ENCODE measurements around the gene SYNE4.
"Not testable (repeated sequence)": the region's sequence is repeated elsewhere in the genome, so short reads cannot be mapped to it uniquely, and the experiment has no call there.

Gene SYNE4

DNA sequence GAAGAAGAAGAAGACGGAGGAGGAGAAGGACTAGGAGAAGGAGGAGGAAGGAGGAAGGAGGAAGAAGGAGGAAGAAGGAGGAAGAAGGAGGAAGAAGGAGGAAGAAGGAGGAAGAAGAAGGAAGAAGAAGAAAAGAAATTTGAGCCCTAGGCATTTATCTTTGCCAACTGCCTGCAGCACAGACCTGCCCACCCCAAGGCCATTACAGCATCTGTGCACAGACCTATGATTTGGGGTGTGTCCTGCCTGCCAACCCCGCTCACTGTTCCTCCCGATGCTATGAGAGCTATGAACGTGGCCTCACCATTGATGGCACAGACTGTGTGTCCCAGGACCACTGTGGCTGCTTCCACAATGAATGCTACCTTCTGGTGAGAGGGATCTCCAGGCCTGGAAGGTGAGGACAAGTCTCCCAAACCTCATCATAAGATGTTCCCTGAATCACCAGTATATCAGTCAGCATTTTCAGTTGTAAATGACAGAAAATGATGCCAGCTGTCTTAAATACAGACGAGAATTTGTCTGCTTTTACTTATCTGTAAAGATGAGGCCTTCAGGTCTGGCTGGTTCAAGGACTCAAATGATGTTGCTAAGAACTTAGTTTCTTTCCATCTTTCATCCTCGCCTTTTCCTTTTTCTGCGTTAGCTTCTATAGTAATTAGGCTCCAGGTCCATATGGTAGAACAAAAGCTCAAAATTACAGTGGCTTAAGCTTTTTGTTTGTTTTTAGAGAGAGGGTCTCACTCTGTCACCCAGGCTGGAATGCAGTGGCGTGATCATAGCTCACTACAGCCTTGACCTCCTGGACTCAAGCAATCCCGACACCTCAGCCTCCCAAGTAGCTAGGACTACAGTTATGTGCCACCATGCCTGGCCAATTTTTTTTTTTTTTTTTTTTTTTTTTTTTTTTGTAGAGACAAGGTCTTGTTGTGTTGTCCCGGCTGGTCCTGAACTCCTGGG, 17.6 kb downstream of the SYNE4 start:
- no peak for DNase-seq (ENCODE audit: low read depth in 2 of 2)

DNA sequence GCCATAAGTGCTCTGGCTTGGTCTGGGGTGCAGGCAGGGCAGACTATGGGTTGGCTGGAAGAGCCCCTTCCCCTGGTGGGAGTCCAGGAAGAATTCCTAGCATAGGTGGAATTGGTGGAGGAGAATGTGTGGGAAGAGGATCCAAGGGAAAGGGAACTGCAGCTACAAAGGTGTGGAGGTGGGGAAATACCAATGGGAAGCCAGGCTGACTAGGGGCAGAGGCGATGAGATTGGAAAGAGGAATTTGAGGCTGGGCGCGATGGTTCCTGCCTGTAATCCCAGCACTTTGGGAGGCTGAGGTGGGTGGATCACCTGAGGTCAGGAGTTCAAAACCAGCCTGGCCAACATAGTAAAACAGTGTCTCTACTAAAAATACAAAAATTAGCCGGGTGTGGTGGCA, 18.5 kb downstream of the SYNE4 start:
- no peak for DNase-seq (ENCODE audit: low read depth in 2 of 2)

DNA sequence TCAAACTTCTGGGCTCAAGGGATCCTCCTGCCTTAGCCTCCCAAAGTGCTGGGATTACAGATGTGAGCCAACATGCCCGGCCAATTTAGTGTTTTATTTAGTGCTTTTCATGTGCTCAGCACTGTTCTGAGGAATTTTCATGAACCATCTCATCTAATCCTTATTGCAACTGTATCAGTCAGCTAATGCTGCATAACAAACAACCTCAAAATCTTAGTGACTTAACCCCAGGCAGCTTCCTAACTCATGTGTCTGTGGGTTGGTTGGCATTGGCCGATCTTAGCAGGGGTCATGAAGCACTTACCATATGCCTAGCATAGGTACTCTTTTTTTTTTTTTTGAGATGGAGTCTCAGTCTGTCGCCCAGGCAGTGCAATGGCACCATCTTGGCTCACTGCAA, 19.8 kb downstream of the SYNE4 start:
- no peak for DNase-seq (ENCODE audit: low read depth in 2 of 2)

DNA sequence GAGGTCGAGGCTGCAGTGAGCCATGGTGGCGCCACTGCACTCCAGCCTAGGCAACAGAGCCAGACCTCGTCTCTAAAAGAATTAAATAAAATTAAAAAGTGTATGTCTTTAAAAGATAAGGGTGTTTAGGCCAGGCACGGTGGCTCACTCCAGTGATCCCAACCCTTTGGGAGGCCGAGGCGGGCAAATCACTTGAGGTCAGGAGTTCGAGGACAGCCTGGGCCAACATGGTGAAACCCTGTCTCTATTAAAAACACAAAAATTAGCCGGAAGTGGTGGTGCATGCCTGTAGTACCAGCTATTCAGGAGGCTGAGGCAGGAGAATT, 21.1 kb downstream of the SYNE4 start:
- DNase-seq (ENCODE audit: low read depth in 2 of 2), result no peak

DNA sequence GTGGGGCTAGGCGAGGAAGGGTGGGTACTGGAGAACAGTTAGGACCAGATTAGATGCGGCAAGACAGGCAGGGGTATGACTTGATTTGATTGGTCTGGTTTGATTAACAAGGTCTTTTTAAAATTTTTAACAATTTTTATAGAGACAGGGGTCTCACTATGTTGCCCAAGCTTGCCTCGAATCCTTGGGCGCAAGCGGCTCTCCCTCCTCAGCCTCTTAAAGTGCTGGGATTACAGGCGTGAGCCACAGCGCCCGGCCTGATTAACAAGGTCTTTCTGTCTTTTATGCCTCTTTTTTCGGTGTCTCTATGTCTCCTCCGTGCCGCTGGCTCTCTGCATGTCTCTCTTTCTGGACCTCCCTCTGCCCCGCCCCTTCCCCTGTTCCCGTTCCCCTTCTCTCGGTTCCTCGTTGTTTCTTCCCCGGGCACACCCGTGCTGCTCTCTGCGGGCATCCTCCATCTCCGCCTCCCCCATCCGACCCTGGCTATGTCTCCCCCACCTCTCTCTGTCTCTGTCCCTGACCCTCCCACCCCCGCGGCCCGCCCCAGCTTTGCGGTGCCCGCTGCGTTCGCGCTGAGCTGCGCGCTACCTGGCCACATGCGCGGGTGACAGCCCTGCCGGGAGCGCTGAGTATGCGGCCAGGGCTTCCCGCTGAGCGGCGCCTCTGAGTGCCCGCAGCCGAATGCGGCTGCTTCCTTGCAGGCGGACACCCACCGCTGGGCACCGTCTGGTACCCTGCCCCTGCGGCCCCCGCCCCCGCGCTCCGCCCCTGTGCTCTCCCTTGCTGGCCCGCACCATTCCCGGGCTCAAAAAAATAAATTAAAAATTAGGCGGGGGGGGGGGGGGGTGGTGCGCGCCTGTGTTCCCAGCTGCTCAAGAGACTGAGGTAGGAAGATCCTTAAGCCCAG, 21.7 kb downstream of the SYNE4 start:
- no peak for DNase-seq (ENCODE audit: low read depth in 2 of 2)

DNA sequence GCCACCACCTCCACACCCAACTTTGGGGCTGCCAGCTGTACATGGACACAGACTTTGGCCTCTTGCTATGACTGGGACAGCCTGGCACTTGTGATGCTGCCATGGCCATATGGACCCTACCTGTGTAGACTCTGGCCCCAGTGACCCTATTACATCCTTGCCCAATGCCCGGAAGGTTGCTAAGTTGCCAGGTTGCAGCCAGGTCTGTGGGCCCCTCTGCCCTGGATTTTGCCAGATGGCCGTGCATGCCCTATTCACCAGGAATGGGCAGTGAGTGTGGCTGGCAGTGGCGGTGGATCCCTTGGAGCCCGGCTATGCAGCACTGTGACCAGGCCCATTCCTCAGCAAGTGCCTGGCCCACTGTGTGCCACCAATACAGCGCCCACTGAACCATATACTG, 22.5 kb downstream of the SYNE4 start:
- DNase-seq (ENCODE audit: low read depth in 2 of 2), result no peak

DNA sequence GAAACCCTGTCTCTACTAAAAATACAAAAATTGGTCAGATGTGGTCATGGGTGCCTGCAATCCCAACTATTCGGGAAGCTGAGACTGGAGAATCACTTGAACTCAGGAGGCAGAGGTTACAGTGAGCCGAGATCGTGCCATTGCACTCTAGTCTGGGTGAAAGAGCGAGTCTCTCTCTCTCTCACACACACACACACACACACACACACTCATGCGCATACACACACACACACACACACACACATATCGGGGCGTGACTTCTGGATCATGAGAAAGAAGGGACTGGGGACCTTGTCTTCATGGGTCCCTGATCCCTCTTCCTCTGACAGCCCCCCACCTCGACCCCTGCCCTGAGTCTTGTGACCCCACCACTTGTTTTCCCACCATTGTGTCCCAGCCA, 25.4 kb downstream of the SYNE4 start:
- no peak for DNase-seq (ENCODE audit: low read depth in 2 of 2)

- not testable (repeated sequence) for DNase-seq (ENCODE audit: low read depth in 2 of 2)
These were observed 27.6 kb downstream of the SYNE4 start for GRCh38 chr19:35980997-35981396.

- no peak for DNase-seq (ENCODE audit: low read depth in 2 of 2)
These were observed 29.7 kb downstream of the SYNE4 start for GRCh38 chr19:35978832-35979365.

DNA sequence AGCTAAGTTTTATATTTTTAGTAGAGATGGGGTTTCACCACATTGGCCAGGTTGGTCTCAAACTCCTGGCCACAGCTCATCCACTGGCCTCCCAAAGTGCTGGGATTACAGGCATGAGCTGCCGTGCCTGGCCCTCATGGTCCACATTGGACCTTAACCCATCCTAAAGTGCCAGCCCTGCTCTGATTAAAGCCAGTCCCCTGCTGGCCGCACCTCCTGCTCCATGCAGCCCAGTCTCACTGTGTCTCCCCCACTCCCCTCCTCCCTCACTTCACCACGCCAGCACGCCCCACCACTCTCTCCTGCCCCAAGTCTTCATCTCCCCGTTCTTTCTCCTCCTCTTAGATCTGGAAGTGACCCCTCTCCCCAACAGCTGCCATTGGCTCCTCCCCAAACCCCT, 30.3 kb downstream of the SYNE4 start:
- DNase-seq (ENCODE audit: low read depth in 2 of 2), result no peak

DNA sequence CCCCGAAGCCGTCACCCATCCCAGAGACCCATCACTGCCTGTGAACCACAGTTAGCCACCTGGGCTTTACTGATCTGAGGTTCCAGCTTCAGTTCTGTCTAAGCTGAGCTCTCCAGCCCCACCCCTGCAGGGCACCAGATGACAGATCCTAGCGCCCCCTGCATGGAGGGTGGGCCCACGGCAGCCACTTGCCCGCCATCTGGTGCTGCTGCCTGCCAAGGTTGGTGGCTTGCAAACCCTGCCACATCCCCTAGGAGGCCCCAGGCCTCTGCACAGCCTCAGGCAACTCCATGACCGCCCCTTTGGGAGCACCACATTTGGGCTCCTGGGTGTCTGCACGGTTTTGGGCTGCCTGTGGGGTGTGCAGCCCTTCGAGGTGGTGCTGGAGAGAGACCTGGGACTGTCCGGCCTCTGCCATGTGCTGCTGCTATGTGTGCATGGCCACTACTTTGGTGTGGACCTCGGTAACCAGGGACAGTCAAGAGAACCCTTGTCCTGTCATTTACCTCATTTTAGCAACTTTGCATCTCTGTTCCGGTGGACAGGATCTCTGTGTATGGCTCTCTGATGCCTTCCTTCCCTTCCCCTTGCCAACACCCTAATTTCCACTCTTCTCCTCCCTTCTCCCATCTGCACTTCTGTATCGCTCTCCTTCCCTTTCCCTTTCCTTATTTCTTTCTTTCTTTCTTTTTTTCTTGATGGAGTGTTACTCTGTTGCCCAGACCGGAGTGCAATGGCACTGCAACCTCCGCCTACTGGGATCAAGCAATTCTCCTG, 31.0 kb downstream of the SYNE4 start:
- DNase-seq (ENCODE audit: low read depth in 2 of 2), result no peak

- DNase-seq (ENCODE audit: low read depth in 2 of 2), result no peak
These were observed 32.9 kb downstream of the SYNE4 start for GRCh38 chr19:35975608-35976214.

- no peak for DNase-seq (ENCODE audit: low read depth in 2 of 2)
These were observed 35.1 kb downstream of the SYNE4 start for GRCh38 chr19:35973487-35973886.

DNA sequence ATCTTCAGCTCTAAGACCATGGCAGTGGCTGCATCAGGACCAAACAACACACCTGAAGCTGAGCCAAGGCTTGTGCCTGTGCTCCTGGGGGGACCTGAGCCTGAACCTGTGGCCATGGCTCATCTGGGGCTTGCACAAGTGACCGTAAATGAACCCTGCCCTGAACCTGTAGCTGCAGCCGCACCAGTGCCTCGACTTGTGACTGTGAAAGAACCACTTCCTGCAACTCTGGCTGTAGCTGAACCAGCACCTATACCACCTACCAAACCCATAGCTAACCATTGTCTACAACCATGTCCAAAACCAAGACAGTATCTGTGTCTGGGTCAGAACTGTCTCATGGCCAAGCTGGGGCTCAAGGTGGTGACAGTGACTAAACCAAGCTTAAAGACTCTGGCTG, 41.8 kb downstream of the SYNE4 start:
- DNase-seq (ENCODE audit: low read depth in 2 of 2), result no peak

- peak in 1 of 2 experiments; percentile 9 for DNase-seq (ENCODE audit: low read depth in 2 of 2)
These were observed 45.1 kb downstream of the SYNE4 start for GRCh38 chr19:35963514-35963913.

DNA sequence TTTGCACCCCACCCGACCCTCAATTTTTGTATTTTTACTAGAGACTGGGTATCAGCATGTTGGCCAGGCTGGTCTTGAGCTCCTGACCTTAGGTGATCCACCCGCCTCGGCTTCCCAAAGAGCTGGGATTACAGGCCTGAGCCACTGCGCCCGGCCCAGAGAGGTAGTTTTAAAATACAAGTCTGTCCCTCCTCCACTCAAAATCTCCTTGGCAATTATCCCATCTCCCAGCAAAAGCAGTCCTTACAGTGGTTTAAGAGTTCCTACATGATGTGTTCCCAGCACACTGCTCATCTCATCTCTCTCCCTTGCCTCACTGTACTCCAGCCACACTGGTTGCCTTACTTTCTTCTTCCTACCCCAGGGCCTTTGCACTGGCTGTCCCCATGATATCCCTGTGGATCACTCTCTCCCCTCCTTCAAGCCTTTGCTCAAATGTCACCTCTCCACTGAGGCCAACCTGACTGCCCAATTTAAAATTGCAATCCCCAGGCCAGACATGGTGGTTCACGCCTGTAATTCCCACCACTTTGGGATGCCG, 48.1 kb downstream of the SYNE4 start:
- no peak for DNase-seq (ENCODE audit: low read depth in 2 of 2)

- no peak for DNase-seq (ENCODE audit: low read depth in 2 of 2)
These were observed 48.7 kb downstream of the SYNE4 start for GRCh38 chr19:35959968-35960320.

GRCh38 chr19:35959040-35959967, 49.3 kb downstream of the SYNE4 start:
- no peak for DNase-seq (ENCODE audit: low read depth in 2 of 2)

GRCh38 chr19:35958660-35959039, 50.0 kb downstream of the SYNE4 start:
- no peak for DNase-seq (ENCODE audit: low read depth in 2 of 2)

DNA sequence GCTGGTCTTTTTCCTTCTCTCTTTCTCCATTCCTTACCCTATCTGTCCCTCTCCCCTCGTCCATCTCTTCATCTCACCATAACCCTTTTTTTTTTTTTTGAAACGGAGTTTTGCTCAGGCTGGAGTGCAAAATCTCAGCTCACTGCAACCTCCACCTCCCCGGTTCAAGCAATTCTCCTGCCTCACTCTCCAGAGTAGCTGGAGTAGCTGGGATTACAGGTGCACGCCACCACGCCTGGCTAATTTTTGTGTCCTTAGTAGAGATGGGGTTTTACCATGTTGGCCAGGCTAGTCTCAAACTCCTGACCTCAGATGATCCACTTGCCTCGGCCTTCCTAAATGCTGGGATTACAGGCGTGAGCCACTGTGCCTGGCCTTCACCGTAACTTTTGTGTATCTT, 51.2 kb downstream of the SYNE4 start:
- not testable (repeated sequence) for DNase-seq (ENCODE audit: low read depth in 2 of 2)
